ENCODE results near the gene VTI1A.

DNA sequence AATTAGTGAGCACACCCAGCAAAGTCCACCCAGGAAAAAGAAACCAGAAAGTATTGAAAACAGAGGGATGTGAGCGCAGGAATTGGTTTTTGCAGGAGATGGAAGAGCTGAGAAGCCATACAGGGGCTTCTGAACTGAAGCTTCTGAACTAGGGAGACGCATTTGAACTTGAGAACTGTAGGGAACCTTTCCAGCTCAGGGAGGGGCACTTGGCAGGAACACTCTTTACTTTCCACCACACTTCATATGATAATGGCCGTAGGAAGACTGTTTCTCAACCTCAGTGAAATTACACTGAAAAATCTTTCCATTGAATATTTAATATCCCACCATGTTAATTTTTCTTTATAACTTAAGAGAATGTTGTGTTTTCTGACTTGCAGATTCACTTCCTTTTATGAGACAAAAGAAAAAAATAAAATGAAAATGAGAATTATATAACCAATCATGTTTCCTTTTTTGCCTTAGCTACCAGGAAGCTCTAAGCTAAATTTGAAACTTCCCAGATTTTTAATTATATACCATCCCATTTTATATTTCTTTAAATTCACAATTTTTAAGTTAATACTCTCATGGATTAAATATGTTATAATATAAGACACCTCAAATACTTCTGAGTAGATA is 404.7 kb downstream of the VTI1A start:
- TF ChIP-seq POLR2A (IDR thresholded peaks at IDR 0.05; ENCODE audit: control extremely low read depth in 1 of 2, low read depth in 2 of 2, low read length in 2 of 2) (no peak), CTCF (IDR thresholded peaks at IDR 0.05; ENCODE audit: control extremely low read depth in 1 of 3, insufficient read depth in 1 of 3, low read depth in 1 of 3, low read length in 3 of 3) (no peak), HDAC2 (IDR thresholded peaks at IDR 0.05; ENCODE audit: borderline replicate concordance in 1 of 2, low read depth in 2 of 2, low read length in 2 of 2) (no peak), NRF1 (IDR thresholded peaks at IDR 0.05; ENCODE audit: low read depth, low read length) (no peak), ATF3 (IDR thresholded peaks at IDR 0.05; ENCODE audit: insufficient read depth, low read depth, low read length) (no peak), EP300 (IDR thresholded peaks at IDR 0.05; ENCODE audit: borderline replicate concordance in 1 of 2, low read depth in 2 of 2, low read length in 2 of 2) (no peak), BACH1 (IDR thresholded peaks at IDR 0.05; ENCODE audit: low read length) (no peak), YY1 (IDR thresholded peaks at IDR 0.05; ENCODE audit: low read depth, low read length) (no peak)
